Loucy (cell line): ENCODE results near the gene S100A6.

Experiments used
- H2AFZ ChIP-seq: fragments of 200-600 bp; sonication (generic); 2 replicates; pipeline ENCODE4 v1.6.0; 2016; ENCODE audit warnings: antibody characterized with exemption, mild to moderate bottlenecking, low read length, moderate library complexity
- H3F3A ChIP-seq: fragments of 200-600 bp; 2 replicates; pipeline ENCODE4 v1.6.0; 2016; ENCODE audit warnings: antibody characterized with exemption, low read depth, mild to moderate bottlenecking
- H3K27me3 ChIP-seq: fragments of 200-600 bp; sonication (generic); 2 replicates; pipeline ENCODE4 v1.6.1; 2014; ENCODE audit warnings: low read length, mild to moderate bottlenecking; ENCODE audit not compliant: insufficient read depth, poor library complexity, severe bottlenecking
- H3K36me3 ChIP-seq: fragments of 200-600 bp; sonication (generic); 2 replicates; pipeline ENCODE4 v1.6.1; 2016; ENCODE audit warnings: low read length; ENCODE audit not compliant: insufficient read depth
- H3K4me1 ChIP-seq: fragments of 200-600 bp; sonication (generic); 2 replicates; pipeline ENCODE4 v1.5.1; 2014; ENCODE audit warnings: low read length, mild to moderate bottlenecking; ENCODE audit not compliant: insufficient read depth, poor library complexity, severe bottlenecking
- H3K4me2 ChIP-seq: fragments of 200-600 bp; sonication (generic); 2 replicates; pipeline ENCODE4 v1.6.0; 2014; ENCODE audit warnings: antibody characterized with exemption, low read length, low read depth, mild to moderate bottlenecking; ENCODE audit not compliant: poor library complexity, severe bottlenecking
- H3K4me3 ChIP-seq: fragments of 200-600 bp; sonication (generic); 2 replicates; pipeline ENCODE4 v1.5.1; 2014; ENCODE audit warnings: low read length, mild to moderate bottlenecking, mixed read lengths; ENCODE audit not compliant: poor library complexity, severe bottlenecking
- H3K79me2 ChIP-seq: fragments of 200-600 bp; sonication (generic); 2 replicates; pipeline ENCODE4 v1.6.1; 2014; ENCODE audit warnings: low read length; ENCODE audit not compliant: insufficient read depth
- H3K9ac ChIP-seq: fragments of 200-600 bp; sonication (generic); 2 replicates; pipeline ENCODE4 v1.6.0; 2014; ENCODE audit warnings: mild to moderate bottlenecking, low read depth, low read length, moderate library complexity; ENCODE audit not compliant: poor library complexity, severe bottlenecking
- H3K9me2 ChIP-seq: fragments of 200-600 bp; sonication (generic); replicated peaks from 2 replicates; pipeline ENCODE4 v1.6.1; 2016; ENCODE audit warnings: low read depth, low read length, mixed read lengths
- H3K9me3 ChIP-seq: fragments of 200-600 bp; sonication (generic); 2 replicates; pipeline ENCODE4 v1.6.1; 2014; ENCODE audit warnings: mild to moderate bottlenecking, antibody characterized with exemption, low read length, low read depth; ENCODE audit not compliant: insufficient read depth
- H4K20me1 ChIP-seq: fragments of 200-600 bp; sonication (generic); 2 replicates; pipeline ENCODE4 v1.6.0; 2014; ENCODE audit warnings: antibody characterized with exemption, low read length, mild to moderate bottlenecking; ENCODE audit not compliant: insufficient read depth, poor library complexity, severe bottlenecking
- EZH2phosphoT487 ChIP-seq: fragments of 200-600 bp; IDR thresholded peaks from 2 replicates; pipeline ENCODE4 v1.6.1; 2018; ENCODE audit warnings: antibody characterized with exemption, mild to moderate bottlenecking, moderate library complexity, borderline replicate concordance
- TF ChIP-seq, protein P1 (sequence below): fragments of 200-600 bp; sonication (generic); conservative IDR thresholded peaks from 2 replicates; pipeline ENCODE4 v1.5.1; 2014; ENCODE audit warnings: mild to moderate bottlenecking, antibody characterized with exemption, low read length

The S100A6 gene

DNA sequence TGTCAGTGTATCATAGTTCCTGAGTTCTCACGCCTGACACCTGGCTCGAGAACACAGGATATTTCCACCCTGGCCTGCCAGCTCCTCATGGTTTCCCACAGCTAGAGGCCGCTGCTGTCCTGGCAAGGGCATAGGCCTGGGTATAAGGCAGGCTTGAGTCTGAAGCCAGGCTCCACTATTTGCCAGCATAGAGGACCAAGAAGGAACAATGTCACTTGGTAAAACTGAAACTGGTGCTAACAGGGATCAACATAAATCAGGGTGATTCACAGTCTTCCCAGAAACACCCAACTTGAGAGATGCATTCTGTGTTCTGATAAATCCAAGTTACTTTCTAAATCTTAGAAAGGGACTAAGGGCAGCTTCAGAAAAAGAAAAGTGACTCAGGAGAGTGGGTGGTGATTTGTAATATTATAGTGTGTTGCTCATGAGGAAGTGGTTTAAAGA is 36.8 kb upstream of the S100A6 start:
- Histone ChIP-seq H3K4me3 (no peak overlapping the region), H3K4me1 (peaks cover 21% of the 10 kb centered on the region), H3F3A (no peaks in the 10 kb centered on the region), H4K20me1 (no peaks in the 10 kb centered on the region), H3K9ac (no peak overlapping the region), H3K9me3 (no peaks in the 10 kb centered on the region), H3K4me2 (peak overlapping the region; percentile 29), H3K79me2 (no peaks in the 10 kb centered on the region), H3K9me2 (no peaks in the 10 kb centered on the region), H2AFZ (peak overlapping the region; percentile 35; the same call in 1 of the 2 replicates), H3K36me3 (no peaks in the 10 kb centered on the region), H3K27me3 (no peaks in the 10 kb centered on the region)
- TF ChIP-seq, protein P1, sequence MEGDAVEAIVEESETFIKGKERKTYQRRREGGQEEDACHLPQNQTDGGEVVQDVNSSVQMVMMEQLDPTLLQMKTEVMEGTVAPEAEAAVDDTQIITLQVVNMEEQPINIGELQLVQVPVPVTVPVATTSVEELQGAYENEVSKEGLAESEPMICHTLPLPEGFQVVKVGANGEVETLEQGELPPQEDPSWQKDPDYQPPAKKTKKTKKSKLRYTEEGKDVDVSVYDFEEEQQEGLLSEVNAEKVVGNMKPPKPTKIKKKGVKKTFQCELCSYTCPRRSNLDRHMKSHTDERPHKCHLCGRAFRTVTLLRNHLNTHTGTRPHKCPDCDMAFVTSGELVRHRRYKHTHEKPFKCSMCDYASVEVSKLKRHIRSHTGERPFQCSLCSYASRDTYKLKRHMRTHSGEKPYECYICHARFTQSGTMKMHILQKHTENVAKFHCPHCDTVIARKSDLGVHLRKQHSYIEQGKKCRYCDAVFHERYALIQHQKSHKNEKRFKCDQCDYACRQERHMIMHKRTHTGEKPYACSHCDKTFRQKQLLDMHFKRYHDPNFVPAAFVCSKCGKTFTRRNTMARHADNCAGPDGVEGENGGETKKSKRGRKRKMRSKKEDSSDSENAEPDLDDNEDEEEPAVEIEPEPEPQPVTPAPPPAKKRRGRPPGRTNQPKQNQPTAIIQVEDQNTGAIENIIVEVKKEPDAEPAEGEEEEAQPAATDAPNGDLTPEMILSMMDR, result peak; percentile 94
- TF ChIP-seq EZH2phosphoT487, result no peak

- no peak overlapping the region for H3K4me3 ChIP-seq
- no peaks in the 10 kb centered on the region for H3K79me2 ChIP-seq
- H3K36me3 ChIP-seq, result no peaks in the 10 kb centered on the region
- H3K9me2 ChIP-seq, result no peaks in the 10 kb centered on the region
- H3K27me3 ChIP-seq, result no peaks in the 10 kb centered on the region
- no peak overlapping the region for H2AFZ ChIP-seq
- TF ChIP-seq, protein P1, result no peak
- no peak for TF ChIP-seq EZH2phosphoT487
- H3K9ac ChIP-seq, result no peak overlapping the region
- H3K4me1 ChIP-seq, result peaks cover 28% of the 10 kb centered on the region
- no peak overlapping the region for H3K4me2 ChIP-seq
- H3F3A ChIP-seq, result no peaks in the 10 kb centered on the region
- H3K9me3 ChIP-seq, result no peaks in the 10 kb centered on the region
- no peaks in the 10 kb centered on the region for H4K20me1 ChIP-seq
Measured at GRCh38 chr1:153571706-153572105, 35.9 kb upstream of the S100A6 start.

GRCh38 chr1:153570874-153571273 is 35.1 kb upstream of the S100A6 start:
- Histone ChIP-seq H3K27me3 (no peaks in the 10 kb centered on the region), H3K36me3 (no peaks in the 10 kb centered on the region), H2AFZ (no peak overlapping the region), H3K4me2 (no peak overlapping the region), H3K9me2 (no peaks in the 10 kb centered on the region), H3K9ac (no peak overlapping the region), H4K20me1 (no peaks in the 10 kb centered on the region), H3K4me3 (no peak overlapping the region), H3F3A (no peaks in the 10 kb centered on the region), H3K9me3 (no peaks in the 10 kb centered on the region), H3K79me2 (no peaks in the 10 kb centered on the region), H3K4me1 (peaks cover 33% of the 10 kb centered on the region)
- TF ChIP-seq, protein P1, result no peak
- TF ChIP-seq EZH2phosphoT487, result no peak
